ENCODE results near the gene GFOD1.

GRCh38 chr6:13439644-13440043 lies 47.8 kb downstream of the GFOD1 start:
- TF ChIP-seq CTCF (IDR thresholded peaks at IDR 0.05): no peak
- no peak for TF ChIP-seq EP300 (IDR thresholded peaks at IDR 0.05)
